HUES48 (cell line): ENCODE results near the gene RBFOX1.

Source experiments
- H3K27ac ChIP-seq: one replicate; pipeline ENCODE4 v1.7.0; 2013; ENCODE audit warnings: low read depth, low read length, inconsistent platforms
- H3K27me3 ChIP-seq: 2 replicates; pipeline ENCODE4 v1.6.1; 2013; ENCODE audit warnings: mild to moderate bottlenecking, low read length; ENCODE audit not compliant: control insufficient read depth, insufficient read depth
- H3K36me3 ChIP-seq: 2 replicates; pipeline ENCODE4 v1.6.1; 2013; ENCODE audit warnings: low read length; ENCODE audit not compliant: control insufficient read depth, insufficient read depth
- H3K4me1 ChIP-seq: 2 replicates; pipeline ENCODE4 v1.6.1; 2013; ENCODE audit warnings: mild to moderate bottlenecking, low read length; ENCODE audit not compliant: control insufficient read depth, insufficient read depth
- H3K4me3 ChIP-seq: 2 replicates; pipeline ENCODE4 v1.5.1; 2013; ENCODE audit warnings: mild to moderate bottlenecking, low read depth, low read length
- H3K9ac ChIP-seq: 2 replicates; pipeline ENCODE4 v1.6.1; 2013; ENCODE audit warnings: mild to moderate bottlenecking, low read depth, low read length, moderate library complexity
- H3K9me3 ChIP-seq: 2 replicates; pipeline ENCODE4 v1.6.1; 2013; ENCODE audit warnings: low read length; ENCODE audit not compliant: control insufficient read depth, insufficient read depth

The RBFOX1 gene

DNA sequence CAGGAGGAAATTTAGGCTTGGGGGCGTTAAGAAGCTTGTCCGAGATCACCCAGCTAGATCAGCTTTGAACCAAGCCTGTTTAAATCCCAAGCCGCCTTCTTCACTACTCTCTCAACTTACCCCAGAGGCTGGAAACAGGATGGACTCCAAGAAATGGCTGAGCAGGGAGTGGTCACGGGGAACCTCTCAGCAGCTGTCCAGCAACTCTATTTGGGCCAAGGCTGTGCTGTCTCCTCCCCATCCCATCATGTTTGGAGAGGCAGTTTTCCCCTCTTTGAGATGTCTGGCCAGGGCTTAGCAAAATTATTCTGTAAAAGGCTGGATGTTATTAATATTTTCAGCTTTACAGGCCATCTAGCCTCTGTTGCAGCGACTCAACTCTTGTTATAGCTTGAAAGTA, 305.7 kb downstream of the RBFOX1 start:
- H3K4me1 ChIP-seq = peaks cover 22% of the 10 kb centered on the region
- H3K4me3 ChIP-seq = no peak overlapping the region
- H3K27me3 ChIP-seq = no peaks in the 10 kb centered on the region
- H3K9me3 ChIP-seq = no peaks in the 10 kb centered on the region
- H3K27ac ChIP-seq = no peak overlapping the region
- H3K36me3 ChIP-seq = no peaks in the 10 kb centered on the region
- H3K9ac ChIP-seq = no peak overlapping the region

- 0 out of 2 replicates have a peak, but pooled peaks cover 2% of the 10 kb centered on the region for H3K4me1 ChIP-seq
- H3K9ac ChIP-seq = no peak overlapping the region
- no peaks in the 10 kb centered on the region for H3K36me3 ChIP-seq
These were observed 307.7 kb downstream of the RBFOX1 start for GRCh38 chr16:7640334-7640733.

GRCh38 chr16:7644176-7644575, 311.5 kb downstream of the RBFOX1 start:
- Histone ChIP-seq H3K36me3 (no peaks in the 10 kb centered on the region), H3K4me3 (no peak overlapping the region), H3K27me3 (no peaks in the 10 kb centered on the region), H3K9me3 (no peaks in the 10 kb centered on the region), H3K9ac (no peak overlapping the region), H3K27ac (no peak overlapping the region), H3K4me1 (no peaks in the 10 kb centered on the region)

More at GRCh38 chr16:7640334-7640733, 307.7 kb downstream of the RBFOX1 start:
- H3K9me3 ChIP-seq = no peaks in the 10 kb centered on the region
- H3K4me3 ChIP-seq = no peak overlapping the region
- H3K27ac ChIP-seq = no peak overlapping the region
- H3K27me3 ChIP-seq = no peaks in the 10 kb centered on the region

GRCh38 chr16:7644811-7645210, 312.2 kb downstream of the RBFOX1 start:
- Histone ChIP-seq H3K27me3 (no peaks in the 10 kb centered on the region), H3K4me1 (no peaks in the 10 kb centered on the region), H3K27ac (no peak overlapping the region), H3K4me3 (no peak overlapping the region), H3K9me3 (no peaks in the 10 kb centered on the region), H3K9ac (no peak overlapping the region), H3K36me3 (no peaks in the 10 kb centered on the region)

- Histone ChIP-seq H3K4me3 (no peak overlapping the region), H3K36me3 (no peaks in the 10 kb centered on the region), H3K9me3 (no peaks in the 10 kb centered on the region), H3K27me3 (no peaks in the 10 kb centered on the region), H3K4me1 (peaks cover 13% of the 10 kb centered on the region), H3K27ac (no peak overlapping the region), H3K9ac (no peak overlapping the region)
These were observed 314.3 kb downstream of the RBFOX1 start for GRCh38 chr16:7646821-7647500.

DNA sequence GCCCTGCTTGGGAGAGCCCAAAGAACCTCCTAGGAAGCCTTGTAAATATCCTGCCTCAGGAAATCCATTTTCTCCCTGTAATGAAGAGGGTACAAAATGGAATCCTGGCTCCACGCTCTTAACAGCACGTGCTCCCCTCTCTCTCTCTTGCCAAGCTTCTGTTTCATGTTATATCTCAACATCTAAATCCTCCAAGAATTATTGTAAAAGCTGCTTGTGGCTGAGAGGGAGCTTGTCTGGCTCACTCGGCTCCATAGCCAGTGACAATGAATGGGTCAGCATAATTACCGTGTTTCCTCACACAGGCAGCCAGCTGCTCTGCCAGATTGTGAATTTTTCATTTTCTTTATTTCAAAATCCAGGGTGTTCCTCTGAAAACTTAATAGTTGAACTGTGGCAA, 317.8 kb downstream of the RBFOX1 start:
- Histone ChIP-seq H3K9ac (no peak overlapping the region), H3K27me3 (no peaks in the 10 kb centered on the region), H3K9me3 (no peaks in the 10 kb centered on the region), H3K4me1 (peaks cover 16% of the 10 kb centered on the region), H3K4me3 (no peak overlapping the region), H3K36me3 (no peaks in the 10 kb centered on the region), H3K27ac (no peak overlapping the region)

GRCh38 chr16:7651803-7652570, 319.3 kb downstream of the RBFOX1 start:
- Histone ChIP-seq H3K27ac (peak overlapping the region; percentile 2), H3K4me1 (peaks cover 16% of the 10 kb centered on the region), H3K9ac (no peak overlapping the region), H3K4me3 (no peak overlapping the region), H3K27me3 (no peaks in the 10 kb centered on the region), H3K36me3 (no peaks in the 10 kb centered on the region), H3K9me3 (no peaks in the 10 kb centered on the region)

DNA sequence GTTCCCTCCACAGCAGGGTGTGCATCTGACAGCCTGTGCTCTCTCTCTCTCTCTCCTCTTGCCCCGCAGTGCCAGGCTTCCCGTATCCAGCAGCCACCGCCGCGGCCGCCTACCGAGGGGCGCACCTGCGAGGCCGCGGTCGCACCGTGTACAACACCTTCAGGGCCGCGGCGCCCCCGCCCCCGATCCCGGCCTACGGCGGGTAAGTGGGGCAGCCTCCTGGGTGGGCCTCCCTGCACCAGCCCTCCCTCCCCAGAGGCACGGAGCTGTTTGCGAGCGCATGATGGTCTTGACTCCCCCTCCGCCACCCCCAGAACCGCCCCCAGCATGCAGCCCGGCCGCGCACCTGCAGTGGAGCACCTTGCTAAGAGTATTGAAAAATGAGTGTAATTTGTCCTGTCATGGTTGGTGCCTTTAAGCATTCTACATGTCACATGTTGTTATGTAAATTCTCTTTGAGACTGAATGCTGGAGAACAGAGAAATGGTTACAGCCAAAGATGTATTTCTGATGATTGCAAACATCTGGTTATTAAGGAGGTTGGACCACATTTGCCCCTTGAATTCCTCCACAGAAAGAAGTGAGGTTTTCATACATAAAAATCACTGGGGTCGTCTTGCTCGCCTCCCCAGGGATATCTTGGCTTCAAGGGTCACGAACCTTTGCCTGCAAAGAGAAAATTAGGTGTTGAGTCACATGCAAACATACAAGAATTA, 321.3 kb downstream of the RBFOX1 start:
- no peak overlapping the region for H3K27ac ChIP-seq
- no peak overlapping the region for H3K9ac ChIP-seq
- H3K4me3 ChIP-seq = no peak overlapping the region
- H3K27me3 ChIP-seq = no peaks in the 10 kb centered on the region
- no peaks in the 10 kb centered on the region for H3K36me3 ChIP-seq
- no peaks in the 10 kb centered on the region for H3K9me3 ChIP-seq
- peaks cover 16% of the 10 kb centered on the region for H3K4me1 ChIP-seq

GRCh38 chr16:7675628-7676027, 343.0 kb downstream of the RBFOX1 start:
- Histone ChIP-seq H3K27me3 (no peaks in the 10 kb centered on the region), H3K4me1 (peaks cover 5% of the 10 kb centered on the region; the same call in 1 of the 2 replicates), H3K9me3 (no peaks in the 10 kb centered on the region), H3K4me3 (no peak overlapping the region), H3K9ac (no peak overlapping the region), H3K27ac (no peak overlapping the region), H3K36me3 (no peaks in the 10 kb centered on the region)

- no peaks in the 10 kb centered on the region for H3K27me3 ChIP-seq
- no peak overlapping the region for H3K4me3 ChIP-seq
- H3K9ac ChIP-seq = no peak overlapping the region
- no peaks in the 10 kb centered on the region for H3K36me3 ChIP-seq
- peaks cover 5% of the 10 kb centered on the region; the same call in 1 of the 2 replicates for H3K4me1 ChIP-seq
- H3K27ac ChIP-seq = no peak overlapping the region
- no peaks in the 10 kb centered on the region for H3K9me3 ChIP-seq
These were observed 347.7 kb downstream of the RBFOX1 start for GRCh38 chr16:7680296-7680695.

GRCh38 chr16:7688811-7689210, 356.2 kb downstream of the RBFOX1 start:
- Histone ChIP-seq H3K27ac (no peak overlapping the region), H3K4me1 (peaks cover 4% of the 10 kb centered on the region; the same call in 1 of the 2 replicates), H3K4me3 (no peak overlapping the region), H3K27me3 (no peaks in the 10 kb centered on the region), H3K9me3 (no peaks in the 10 kb centered on the region), H3K9ac (no peak overlapping the region), H3K36me3 (no peaks in the 10 kb centered on the region)
